HL-60 (cell line): ENCODE results near the gene HTR4.

Experiments
- DNase-seq, 2 experiments: peaks; one replicate each; pipeline ENCODE4 v3.0.0-alpha.2; 2010 to 2020; ENCODE audit warnings: low read depth in 1 of 2, low spot score in 1 of 2
- H3K27ac ChIP-seq: fragments of 250-450 bp; sonication (Bioruptor Pico); replicated peaks from 2 replicates; pipeline ENCODE4 v1.5.1; 2020; ENCODE audit warnings: mild to moderate bottlenecking, moderate library complexity
- H3K27me3 ChIP-seq: fragments of 250-450 bp; sonication (Bioruptor Pico); 2 replicates; pipeline ENCODE4 v1.5.1; 2021; ENCODE audit warnings: mild to moderate bottlenecking, moderate library complexity; ENCODE audit not compliant: insufficient read depth, poor library complexity, severe bottlenecking
- H3K4me3 ChIP-seq: replicated peaks from 2 replicates; pipeline ENCODE4 v1.5.1; 2011; ENCODE audit warnings: mild to moderate bottlenecking, control low read depth, low read length; ENCODE audit not compliant: insufficient read depth
- GABPA ChIP-seq: IDR thresholded peaks from 2 replicates; pipeline ENCODE4 v1.6.1; 2012; ENCODE audit warnings: low read depth
- POLR2AphosphoS5 ChIP-seq: IDR thresholded peaks from 2 replicates; pipeline ENCODE4 v1.6.1; 2012; ENCODE audit warnings: low read depth
- SPI1 ChIP-seq: IDR thresholded peaks from 2 replicates; pipeline ENCODE4 v1.6.1; 2012; ENCODE audit warnings: low read depth, mild to moderate bottlenecking, borderline replicate concordance
- TF ChIP-seq, protein P1 (sequence below): IDR thresholded peaks from one replicate; pipeline ENCODE4 v1.5.1; 2011; ENCODE audit warnings: low read length, control low read depth, inconsistent platforms; ENCODE audit not compliant: insufficient read depth
- TF ChIP-seq, protein P2 (sequence below): IDR thresholded peaks from 2 replicates; pipeline ENCODE4 v1.6.1; 2012; ENCODE audit warnings: low read depth; ENCODE audit not compliant: insufficient replicate concordance

HTR4 gene

DNA sequence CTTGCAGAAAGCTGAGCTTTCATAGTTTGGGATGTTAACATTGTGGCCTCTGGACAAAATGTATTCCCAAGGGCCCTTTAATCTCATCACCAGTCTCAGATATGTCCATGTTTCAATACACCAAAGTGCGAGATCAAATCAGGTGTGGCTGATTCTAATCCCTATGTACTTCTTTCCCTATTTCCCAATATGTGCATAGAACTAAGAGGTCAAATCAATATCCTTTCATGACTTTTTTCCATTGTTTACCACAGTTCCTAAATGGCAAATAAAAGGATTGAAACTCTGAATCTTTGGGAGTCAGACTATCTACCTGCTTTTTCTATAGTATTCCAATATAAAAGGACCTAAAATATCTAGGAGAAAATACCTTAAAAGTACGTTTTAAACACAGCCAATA is 165.6 kb downstream of the HTR4 start:
- no peak overlapping the region for H3K27ac ChIP-seq
- no peak for DNase-seq
- H3K27me3 ChIP-seq = peaks cover 2% of the 10 kb centered on the region
- TF ChIP-seq, protein P1, sequence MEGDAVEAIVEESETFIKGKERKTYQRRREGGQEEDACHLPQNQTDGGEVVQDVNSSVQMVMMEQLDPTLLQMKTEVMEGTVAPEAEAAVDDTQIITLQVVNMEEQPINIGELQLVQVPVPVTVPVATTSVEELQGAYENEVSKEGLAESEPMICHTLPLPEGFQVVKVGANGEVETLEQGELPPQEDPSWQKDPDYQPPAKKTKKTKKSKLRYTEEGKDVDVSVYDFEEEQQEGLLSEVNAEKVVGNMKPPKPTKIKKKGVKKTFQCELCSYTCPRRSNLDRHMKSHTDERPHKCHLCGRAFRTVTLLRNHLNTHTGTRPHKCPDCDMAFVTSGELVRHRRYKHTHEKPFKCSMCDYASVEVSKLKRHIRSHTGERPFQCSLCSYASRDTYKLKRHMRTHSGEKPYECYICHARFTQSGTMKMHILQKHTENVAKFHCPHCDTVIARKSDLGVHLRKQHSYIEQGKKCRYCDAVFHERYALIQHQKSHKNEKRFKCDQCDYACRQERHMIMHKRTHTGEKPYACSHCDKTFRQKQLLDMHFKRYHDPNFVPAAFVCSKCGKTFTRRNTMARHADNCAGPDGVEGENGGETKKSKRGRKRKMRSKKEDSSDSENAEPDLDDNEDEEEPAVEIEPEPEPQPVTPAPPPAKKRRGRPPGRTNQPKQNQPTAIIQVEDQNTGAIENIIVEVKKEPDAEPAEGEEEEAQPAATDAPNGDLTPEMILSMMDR = no peak
- TF ChIP-seq POLR2AphosphoS5 (no peak), GABPA (no peak), SPI1 (no peak)
- TF ChIP-seq, protein P2, sequence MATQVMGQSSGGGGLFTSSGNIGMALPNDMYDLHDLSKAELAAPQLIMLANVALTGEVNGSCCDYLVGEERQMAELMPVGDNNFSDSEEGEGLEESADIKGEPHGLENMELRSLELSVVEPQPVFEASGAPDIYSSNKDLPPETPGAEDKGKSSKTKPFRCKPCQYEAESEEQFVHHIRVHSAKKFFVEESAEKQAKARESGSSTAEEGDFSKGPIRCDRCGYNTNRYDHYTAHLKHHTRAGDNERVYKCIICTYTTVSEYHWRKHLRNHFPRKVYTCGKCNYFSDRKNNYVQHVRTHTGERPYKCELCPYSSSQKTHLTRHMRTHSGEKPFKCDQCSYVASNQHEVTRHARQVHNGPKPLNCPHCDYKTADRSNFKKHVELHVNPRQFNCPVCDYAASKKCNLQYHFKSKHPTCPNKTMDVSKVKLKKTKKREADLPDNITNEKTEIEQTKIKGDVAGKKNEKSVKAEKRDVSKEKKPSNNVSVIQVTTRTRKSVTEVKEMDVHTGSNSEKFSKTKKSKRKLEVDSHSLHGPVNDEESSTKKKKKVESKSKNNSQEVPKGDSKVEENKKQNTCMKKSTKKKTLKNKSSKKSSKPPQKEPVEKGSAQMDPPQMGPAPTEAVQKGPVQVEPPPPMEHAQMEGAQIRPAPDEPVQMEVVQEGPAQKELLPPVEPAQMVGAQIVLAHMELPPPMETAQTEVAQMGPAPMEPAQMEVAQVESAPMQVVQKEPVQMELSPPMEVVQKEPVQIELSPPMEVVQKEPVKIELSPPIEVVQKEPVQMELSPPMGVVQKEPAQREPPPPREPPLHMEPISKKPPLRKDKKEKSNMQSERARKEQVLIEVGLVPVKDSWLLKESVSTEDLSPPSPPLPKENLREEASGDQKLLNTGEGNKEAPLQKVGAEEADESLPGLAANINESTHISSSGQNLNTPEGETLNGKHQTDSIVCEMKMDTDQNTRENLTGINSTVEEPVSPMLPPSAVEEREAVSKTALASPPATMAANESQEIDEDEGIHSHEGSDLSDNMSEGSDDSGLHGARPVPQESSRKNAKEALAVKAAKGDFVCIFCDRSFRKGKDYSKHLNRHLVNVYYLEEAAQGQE = no peak
- H3K4me3 ChIP-seq = no peak overlapping the region

DNA sequence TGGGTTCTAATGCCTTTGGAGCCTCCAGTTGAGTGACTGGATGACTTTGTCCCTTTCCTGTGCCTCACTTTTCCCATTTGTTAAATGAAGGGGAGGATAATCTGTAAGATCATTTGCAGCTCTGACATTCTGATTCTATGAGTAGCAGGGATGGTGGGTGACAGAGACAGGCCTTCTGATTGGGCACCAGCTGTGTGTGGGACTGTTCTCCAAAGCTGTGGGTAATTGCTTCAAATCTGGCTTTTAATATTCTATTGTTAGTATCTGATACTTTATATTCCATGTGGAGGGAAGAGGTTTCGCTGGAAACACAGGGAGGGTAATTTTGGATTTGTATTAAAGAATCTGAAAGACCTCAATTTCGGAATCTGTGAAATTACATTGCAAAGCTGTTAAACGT is 167.9 kb downstream of the HTR4 start:
- Histone ChIP-seq H3K4me3 (no peak overlapping the region), H3K27me3 (no peaks in the 10 kb centered on the region), H3K27ac (no peak overlapping the region)
- DNase-seq = no peak
- TF ChIP-seq SPI1 (no peak), GABPA (no peak), POLR2AphosphoS5 (no peak)
- TF ChIP-seq, protein P1 = no peak
- TF ChIP-seq, protein P2 = no peak

DNA sequence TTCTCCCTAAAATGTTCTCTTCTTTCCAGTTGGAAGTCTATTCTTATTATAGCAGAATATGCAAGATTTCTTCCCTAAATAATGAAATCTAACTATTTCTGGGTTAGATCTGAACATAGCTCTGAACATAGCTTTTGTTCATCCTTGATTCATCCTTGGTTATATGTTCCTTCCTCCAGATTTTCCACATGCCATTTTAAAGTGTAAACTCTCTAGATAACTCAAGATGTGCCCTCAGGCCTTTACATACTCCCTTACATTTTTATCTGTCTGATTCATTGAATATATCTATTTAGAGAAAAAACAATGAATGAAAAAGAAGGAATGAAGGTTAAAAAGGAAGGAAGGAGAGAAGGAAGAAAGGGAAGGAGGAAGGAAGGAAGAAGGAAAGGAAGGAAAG is 169.7 kb downstream of the HTR4 start:
- TF ChIP-seq GABPA (no peak), SPI1 (no peak), POLR2AphosphoS5 (no peak)
- TF ChIP-seq, protein P2 = no peak
- TF ChIP-seq, protein P1 = no peak
- Histone ChIP-seq H3K27ac (no peak overlapping the region), H3K27me3 (peaks cover 3% of the 10 kb centered on the region), H3K4me3 (no peak overlapping the region)
- no peak for DNase-seq
